Epithelial cell of esophagus (primary cell): ENCODE measurements around the gene RNF4.
"Not testable (repeated sequence)": the region's sequence is repeated elsewhere in the genome, so short reads cannot be mapped to it uniquely, and the experiment has no call there.

Experiments
- DNase-seq: peaks from one replicate; pipeline ENCODE4 v3.0.0; 2010; ENCODE audit warnings: low read depth
- H3K4me3 ChIP-seq: 2 replicates; pipeline ENCODE4 v1.5.1; 2011; ENCODE audit warnings: mild to moderate bottlenecking, low read length, control low read depth
- TF ChIP-seq, protein P1 (sequence below): IDR thresholded peaks from 2 replicates; pipeline ENCODE4 v1.5.1; 2011; ENCODE audit warnings: low read depth, mild to moderate bottlenecking, low read length, control low read depth, inconsistent platforms; ENCODE audit not compliant: insufficient read depth; ENCODE audit errors: missing control alignments

Gene RNF4

GRCh38 chr4:2537011-2537830 is 68.3 kb downstream of the RNF4 start:
- TF ChIP-seq, protein P1, sequence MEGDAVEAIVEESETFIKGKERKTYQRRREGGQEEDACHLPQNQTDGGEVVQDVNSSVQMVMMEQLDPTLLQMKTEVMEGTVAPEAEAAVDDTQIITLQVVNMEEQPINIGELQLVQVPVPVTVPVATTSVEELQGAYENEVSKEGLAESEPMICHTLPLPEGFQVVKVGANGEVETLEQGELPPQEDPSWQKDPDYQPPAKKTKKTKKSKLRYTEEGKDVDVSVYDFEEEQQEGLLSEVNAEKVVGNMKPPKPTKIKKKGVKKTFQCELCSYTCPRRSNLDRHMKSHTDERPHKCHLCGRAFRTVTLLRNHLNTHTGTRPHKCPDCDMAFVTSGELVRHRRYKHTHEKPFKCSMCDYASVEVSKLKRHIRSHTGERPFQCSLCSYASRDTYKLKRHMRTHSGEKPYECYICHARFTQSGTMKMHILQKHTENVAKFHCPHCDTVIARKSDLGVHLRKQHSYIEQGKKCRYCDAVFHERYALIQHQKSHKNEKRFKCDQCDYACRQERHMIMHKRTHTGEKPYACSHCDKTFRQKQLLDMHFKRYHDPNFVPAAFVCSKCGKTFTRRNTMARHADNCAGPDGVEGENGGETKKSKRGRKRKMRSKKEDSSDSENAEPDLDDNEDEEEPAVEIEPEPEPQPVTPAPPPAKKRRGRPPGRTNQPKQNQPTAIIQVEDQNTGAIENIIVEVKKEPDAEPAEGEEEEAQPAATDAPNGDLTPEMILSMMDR = no peak
- peak overlapping the region; percentile 72 for H3K4me3 ChIP-seq
- DNase-seq = peak; percentile 60

DNA sequence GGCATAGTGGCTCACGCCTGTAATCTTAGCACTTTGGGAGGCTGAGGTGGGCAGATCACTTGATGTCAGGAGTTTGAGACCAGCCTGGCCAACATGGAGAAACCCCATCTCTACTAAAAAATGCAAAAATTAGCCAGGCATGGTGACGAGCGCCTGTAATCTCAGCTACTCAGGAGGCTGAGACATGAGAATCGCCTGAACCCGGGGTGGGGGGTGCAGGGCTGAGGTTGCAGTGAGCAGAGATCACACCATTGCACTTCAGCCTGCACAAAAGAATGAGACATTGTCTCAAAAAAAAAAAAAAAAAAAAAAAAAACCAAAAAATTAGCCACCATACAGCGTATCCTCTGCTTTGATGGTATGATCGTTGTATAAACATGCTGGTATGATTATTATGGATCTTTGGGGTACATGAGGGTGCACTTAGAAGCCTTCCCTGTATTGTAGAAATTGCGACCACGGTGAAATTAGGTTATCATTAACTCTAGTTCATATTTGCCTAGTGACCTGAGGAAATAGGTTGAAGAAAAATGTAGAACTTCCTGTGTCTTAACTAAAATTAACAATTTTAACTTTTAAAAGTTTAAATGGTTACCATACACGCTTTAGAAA is 74.8 kb downstream of the RNF4 start:
- H3K4me3 ChIP-seq, DNase-seq: not testable (repeated sequence)

DNA sequence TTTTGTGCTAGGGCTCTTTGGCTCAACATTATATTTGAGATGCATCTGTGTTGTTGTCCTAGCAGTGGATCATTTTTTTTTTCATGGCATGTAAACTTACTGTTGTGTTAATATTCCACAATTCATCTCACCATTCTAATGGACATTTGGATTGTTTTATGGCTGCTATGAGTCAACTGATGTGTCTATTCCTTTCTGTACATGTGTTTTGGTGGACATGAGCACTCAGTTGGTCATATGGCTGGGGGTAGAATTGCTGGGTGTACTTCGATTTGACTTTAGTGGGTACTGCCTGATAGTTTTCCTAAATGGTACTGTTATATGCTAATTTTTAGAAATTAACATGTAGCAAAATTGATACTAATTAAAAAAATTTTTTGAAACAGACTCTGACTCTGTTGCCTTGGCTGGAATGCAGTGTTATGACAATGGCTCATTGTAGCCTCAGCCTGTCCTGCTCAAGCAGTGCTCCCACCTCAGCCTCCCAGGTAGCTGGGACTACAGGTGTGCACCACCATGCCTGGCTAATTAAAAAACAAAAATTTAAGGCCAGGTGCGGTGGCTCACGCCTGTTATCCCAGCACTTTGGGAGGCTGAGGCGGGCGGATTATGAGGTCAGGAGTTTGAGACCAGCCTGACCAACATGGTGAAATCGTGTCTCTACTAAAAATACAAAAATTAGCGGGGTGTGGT is 76.6 kb downstream of the RNF4 start:
- no peak overlapping the region for H3K4me3 ChIP-seq
- TF ChIP-seq, protein P1 = no peak
- DNase-seq = no peak

GRCh38 chr4:2546286-2546823 is 77.4 kb downstream of the RNF4 start:
- no peak for DNase-seq
- H3K4me3 ChIP-seq = no peak overlapping the region
- TF ChIP-seq, protein P1 = no peak

GRCh38 chr4:2546961-2547691 is 78.2 kb downstream of the RNF4 start:
- DNase-seq, H3K4me3 ChIP-seq: not testable (repeated sequence)

GRCh38 chr4:2551118-2551517 is 82.2 kb downstream of the RNF4 start:
- no peak overlapping the region for H3K4me3 ChIP-seq
- TF ChIP-seq, protein P1 = no peak
- DNase-seq = no peak

DNA sequence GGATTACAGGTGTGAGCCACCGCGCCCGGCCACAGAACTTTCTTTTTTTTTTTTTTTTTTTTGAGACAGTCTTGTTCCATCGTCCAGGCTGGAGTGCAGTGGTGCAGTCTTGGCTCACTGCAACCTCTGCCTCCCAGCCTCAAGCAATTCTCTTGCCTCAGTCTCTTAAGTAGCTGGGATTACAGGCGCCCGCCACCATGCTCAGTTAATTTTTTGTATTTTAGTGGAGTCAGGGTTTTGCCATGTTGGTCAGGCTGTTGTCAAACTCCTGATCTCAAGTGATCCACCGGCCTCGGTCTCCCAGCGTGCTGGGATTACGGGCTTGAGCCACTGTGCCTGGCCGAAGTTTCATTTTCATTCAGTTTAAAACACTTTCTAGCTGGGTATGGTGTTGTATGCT is 83.9 kb downstream of the RNF4 start:
- H3K4me3 ChIP-seq = no peak overlapping the region
- no peak for DNase-seq
- TF ChIP-seq, protein P1 = no peak
